Mucosa of gallbladder (tissue), 1 donor: Measurements from ENCODE around the gene MMS19. TPM values are rescaled to one million over a fixed set of nuclear protein-coding genes. Genes with fewer than 3 reads are reported as not detected.
A peak's percentile ranks its signal among the peaks of the same experiment; 100 is the strongest.
"Not testable (repeated sequence)": the region's sequence is repeated elsewhere in the genome, so short reads cannot be mapped to it uniquely, and the experiment has no call there.

Source experiments
- DNase-seq: peaks from one replicate; pipeline ENCODE4 v3.0.0-alpha.2; 2020; ENCODE audit warnings: low spot score
- total RNA-seq: library from RNA; stranded (reverse); gene quantifications from one replicate; pipeline ENCODE4 v1.2.1, GENCODE V29; 2021
- donor health status: DM: no; HTN: no; CAD: no.

Gene MMS19
- total RNA-seq, 1 donor from 2014 or later, result 48.1 TPM

GRCh38 chr10:97427571-97428179 lies 70.5 kb downstream of the MMS19 start:
- peak; percentile 67 for DNase-seq

- no peak for DNase-seq
Measured at GRCh38 chr10:97426776-97427570, 71.2 kb downstream of the MMS19 start.

DNA sequence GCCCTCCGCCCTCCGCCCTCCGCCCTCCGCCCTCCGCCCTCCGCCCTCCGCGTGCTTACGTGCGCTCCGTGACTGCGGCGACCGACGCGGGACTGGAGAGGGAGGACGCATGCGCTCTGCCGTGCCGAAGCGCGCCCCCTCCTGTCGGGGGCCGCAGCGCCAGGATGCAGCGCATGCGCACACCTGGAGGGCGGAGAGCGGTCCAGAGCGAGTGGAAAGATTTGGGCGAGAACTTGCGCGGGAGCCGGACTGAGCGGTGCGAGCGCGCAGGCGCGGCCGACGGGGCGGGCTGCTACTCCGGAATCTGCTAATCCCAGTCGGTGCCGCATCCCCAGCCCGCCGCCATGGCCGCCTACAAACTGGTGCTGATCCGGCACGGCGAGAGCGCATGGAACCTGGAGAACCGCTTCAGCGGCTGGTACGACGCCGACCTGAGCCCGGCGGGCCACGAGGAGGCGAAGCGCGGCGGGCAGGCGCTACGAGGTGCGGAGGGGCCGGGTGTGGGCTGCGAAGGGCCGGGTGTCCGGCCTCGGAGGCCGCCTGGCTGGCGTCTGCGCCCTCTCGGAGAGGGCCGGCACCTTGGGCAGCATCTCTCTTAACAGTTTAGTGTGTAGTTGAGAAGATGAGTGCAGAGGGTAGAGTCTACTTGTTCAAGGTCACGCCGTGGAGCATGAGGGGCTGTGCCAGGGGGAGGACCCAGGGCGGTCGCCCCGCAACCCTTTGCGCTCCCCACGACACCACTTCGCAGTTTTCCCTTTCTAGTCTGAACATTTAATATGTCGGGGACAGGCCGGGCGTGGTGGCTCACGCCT lies 72.1 kb downstream of the MMS19 start, which contains the start of gene PGAM1:
TSS of gene PGAM1 (plus strand) at position 228 of the 812 bp plus-strand sequence. CDS start at position 345, 117 bp downstream.
- peak; percentile 96 for DNase-seq

GRCh38 chr10:97423757-97424098 lies 74.5 kb downstream of the MMS19 start:
- not testable (repeated sequence) for DNase-seq

- no peak for DNase-seq
Measured at GRCh38 chr10:97416565-97416964, 81.7 kb downstream of the MMS19 start.

- DNase-seq, result no peak
Measured at GRCh38 chr10:97412891-97413304, 85.3 kb downstream of the MMS19 start.

DNA sequence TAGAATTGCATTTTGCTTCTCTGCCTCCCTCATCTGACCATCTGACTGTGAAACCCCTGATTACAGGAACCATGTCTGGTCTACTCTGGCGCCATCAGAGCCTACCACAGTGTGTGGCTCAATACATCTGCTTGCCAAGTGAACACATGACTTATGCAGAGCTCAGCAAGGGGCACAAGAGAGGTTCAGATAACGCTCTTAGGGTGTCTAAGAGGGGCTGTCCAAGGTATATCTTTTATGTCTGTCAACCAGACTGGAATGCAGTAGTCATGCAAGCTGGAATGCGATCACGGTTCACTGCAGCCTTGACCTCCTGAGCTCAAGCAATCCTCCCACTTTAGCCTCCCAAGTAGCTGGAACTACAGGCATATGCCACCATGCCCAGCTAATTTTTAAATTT lies 86.8 kb downstream of the MMS19 start:
- DNase-seq, result no peak

GRCh38 chr10:97408496-97408992 lies 89.7 kb downstream of the MMS19 start:
- no peak for DNase-seq

Other genes with a start within 250 kb of the MMS19 start
- gene ARHGAP19, start 205.8 kb downstream of the MMS19 start, total RNA-seq, result 10.9 TPM
- gene FRAT1, start 179.2 kb downstream of the MMS19 start, total RNA-seq, result 9.4 TPM
- gene FRAT2, start 163.7 kb downstream of the MMS19 start, total RNA-seq, result 18.6 TPM
- 20.9 TPM for gene RRP12, start 97.1 kb downstream of the MMS19 start, total RNA-seq
- 270 TPM for gene PGAM1, start 72.2 kb downstream of the MMS19 start, total RNA-seq
- gene EXOSC1, start 52.4 kb downstream of the MMS19 start, total RNA-seq, result 33.8 TPM
- 37.4 TPM for gene ZDHHC16, start 52.2 kb downstream of the MMS19 start, total RNA-seq
- gene UBTD1, start 502 bp upstream of the MMS19 start, total RNA-seq, result 13.8 TPM
- 2.3 TPM for gene ANKRD2, start 74.4 kb upstream of the MMS19 start, total RNA-seq
- 13.3 TPM for gene HOGA1, start 86.0 kb upstream of the MMS19 start, total RNA-seq
- 1.0 TPM for gene C10orf62, start 91.3 kb upstream of the MMS19 start, total RNA-seq
- 6.9 TPM for gene MORN4, start 135.1 kb upstream of the MMS19 start, total RNA-seq
- 22.3 TPM for gene PI4K2A, start 142.2 kb upstream of the MMS19 start, total RNA-seq
- 20.1 TPM for gene AVPI1, start 188.8 kb upstream of the MMS19 start, total RNA-seq
- 37.8 TPM for gene MARVELD1, start 215.3 kb upstream of the MMS19 start, total RNA-seq
- gene ZFYVE27, start 238.7 kb upstream of the MMS19 start, total RNA-seq, result 49.8 TPM